ENCODE measurements around the gene NHLRC3. TPM values are rescaled to one million over a fixed set of nuclear protein-coding genes. Genes with fewer than 3 reads are reported as not detected.

Gene NHLRC3
- total and polyA plus RNA-seq, 2 experiments from 2014 or later: 18.6 to 47.4 TPM

DNA sequence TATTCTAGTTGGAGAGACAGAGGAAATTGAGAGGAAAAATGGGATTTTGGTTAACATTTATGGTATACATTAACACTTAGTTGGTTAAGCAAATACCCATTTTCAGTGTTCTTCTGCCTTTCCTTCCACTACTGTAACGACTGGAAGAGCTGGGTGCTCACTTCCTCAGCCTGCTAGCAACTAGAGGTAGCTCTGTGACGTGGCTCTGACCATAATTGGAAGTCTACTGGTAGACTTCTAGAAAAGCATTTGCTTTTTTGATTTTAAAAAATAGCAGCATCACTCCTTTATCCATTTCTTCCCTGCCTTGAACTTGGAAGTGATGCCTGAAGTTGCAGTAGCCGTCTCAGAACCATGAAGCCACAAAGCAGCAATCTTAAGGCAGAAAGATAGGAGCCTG lies 15.9 kb downstream of the NHLRC3 start:
- no peak overlapping the region for H3K4me2 ChIP-seq
- TF ChIP-seq, protein P1, sequence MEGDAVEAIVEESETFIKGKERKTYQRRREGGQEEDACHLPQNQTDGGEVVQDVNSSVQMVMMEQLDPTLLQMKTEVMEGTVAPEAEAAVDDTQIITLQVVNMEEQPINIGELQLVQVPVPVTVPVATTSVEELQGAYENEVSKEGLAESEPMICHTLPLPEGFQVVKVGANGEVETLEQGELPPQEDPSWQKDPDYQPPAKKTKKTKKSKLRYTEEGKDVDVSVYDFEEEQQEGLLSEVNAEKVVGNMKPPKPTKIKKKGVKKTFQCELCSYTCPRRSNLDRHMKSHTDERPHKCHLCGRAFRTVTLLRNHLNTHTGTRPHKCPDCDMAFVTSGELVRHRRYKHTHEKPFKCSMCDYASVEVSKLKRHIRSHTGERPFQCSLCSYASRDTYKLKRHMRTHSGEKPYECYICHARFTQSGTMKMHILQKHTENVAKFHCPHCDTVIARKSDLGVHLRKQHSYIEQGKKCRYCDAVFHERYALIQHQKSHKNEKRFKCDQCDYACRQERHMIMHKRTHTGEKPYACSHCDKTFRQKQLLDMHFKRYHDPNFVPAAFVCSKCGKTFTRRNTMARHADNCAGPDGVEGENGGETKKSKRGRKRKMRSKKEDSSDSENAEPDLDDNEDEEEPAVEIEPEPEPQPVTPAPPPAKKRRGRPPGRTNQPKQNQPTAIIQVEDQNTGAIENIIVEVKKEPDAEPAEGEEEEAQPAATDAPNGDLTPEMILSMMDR (IDR thresholded peaks at IDR 0.05; ENCODE audit: poor library complexity): no peak
- TF ChIP-seq EZH2 (IDR thresholded peaks at IDR 0.05; ENCODE audit: borderline replicate concordance): no peak
- no peak for TF ChIP-seq EZH2phosphoT487 (IDR thresholded peaks at IDR 0.05; ENCODE audit: low read depth, severe bottlenecking, unreplicated experiment)
- H3K36me3 ChIP-seq (replicated peaks; ENCODE audit: insufficient read depth, low read depth): no peaks in the 10 kb centered on the region
- no peaks in the 10 kb centered on the region for H3K27me3 ChIP-seq
- WGBS (ENCODE audit: low lambda C conversion rate, missing lambda C conversion rate): 82% methylated on average over 3 of the region's 3 CpGs
- H3K9me2 ChIP-seq (replicated peaks; ENCODE audit: insufficient read depth): no peaks in the 10 kb centered on the region
- H2AFZ ChIP-seq: no peak overlapping the region
- no peaks in the 10 kb centered on the region for H4K20me1 ChIP-seq (ENCODE audit: insufficient read depth, poor library complexity, severe bottlenecking)
- H3K9me3 ChIP-seq (ENCODE audit: low read depth): no peaks in the 10 kb centered on the region
- H3K79me2 ChIP-seq: peaks cover 3% of the 10 kb centered on the region
- no peak overlapping the region for H3K4me3 ChIP-seq
- H3K27ac ChIP-seq: no peak overlapping the region
- DNase-seq (ENCODE audit: low spot score): no peak
- H3K4me1 ChIP-seq (ENCODE audit: insufficient read depth): no peaks in the 10 kb centered on the region

DNA sequence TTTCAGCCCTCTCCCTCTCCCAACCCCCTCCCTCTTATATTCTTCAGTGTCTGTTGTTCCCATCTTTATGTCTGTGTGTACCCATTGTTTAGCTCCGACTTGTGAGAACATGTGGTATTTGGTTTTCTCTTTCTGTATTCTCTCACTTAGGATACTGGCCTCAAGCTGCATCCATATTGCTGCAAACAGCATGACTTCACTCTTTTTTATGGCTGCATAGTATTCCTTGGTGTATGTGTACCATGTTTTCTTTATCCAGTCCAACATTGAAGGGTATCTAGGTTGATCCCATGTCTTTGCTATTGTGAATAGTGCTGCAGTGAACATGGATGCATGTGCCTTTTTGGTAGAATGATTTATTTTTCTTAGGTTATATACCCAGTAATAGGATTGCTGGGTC lies 17.8 kb downstream of the NHLRC3 start:
- no peaks in the 10 kb centered on the region for H3K36me3 ChIP-seq (replicated peaks; ENCODE audit: insufficient read depth, low read depth)
- WGBS (ENCODE audit: low lambda C conversion rate, missing lambda C conversion rate): 100% methylated on average over 1 of the region's 1 CpG
- no peaks in the 10 kb centered on the region for H3K27me3 ChIP-seq
- no peaks in the 10 kb centered on the region for H4K20me1 ChIP-seq (ENCODE audit: insufficient read depth, poor library complexity, severe bottlenecking)
- H3K9me2 ChIP-seq (replicated peaks; ENCODE audit: insufficient read depth): no peaks in the 10 kb centered on the region
- H3K4me1 ChIP-seq (ENCODE audit: insufficient read depth): no peaks in the 10 kb centered on the region
- H3K4me3 ChIP-seq: no peak overlapping the region
- no peaks in the 10 kb centered on the region for H3K9me3 ChIP-seq (ENCODE audit: low read depth)
- TF ChIP-seq EZH2 (IDR thresholded peaks at IDR 0.05; ENCODE audit: borderline replicate concordance) (no peak), EZH2phosphoT487 (IDR thresholded peaks at IDR 0.05; ENCODE audit: low read depth, severe bottlenecking, unreplicated experiment) (no peak)
- TF ChIP-seq, protein P1 (IDR thresholded peaks at IDR 0.05; ENCODE audit: poor library complexity): no peak
- no peak overlapping the region for H3K4me2 ChIP-seq
- H2AFZ ChIP-seq: no peak overlapping the region
- H3K79me2 ChIP-seq: peaks cover 3% of the 10 kb centered on the region
- no peak overlapping the region for H3K27ac ChIP-seq
- no peak for DNase-seq (ENCODE audit: low spot score)

DNA sequence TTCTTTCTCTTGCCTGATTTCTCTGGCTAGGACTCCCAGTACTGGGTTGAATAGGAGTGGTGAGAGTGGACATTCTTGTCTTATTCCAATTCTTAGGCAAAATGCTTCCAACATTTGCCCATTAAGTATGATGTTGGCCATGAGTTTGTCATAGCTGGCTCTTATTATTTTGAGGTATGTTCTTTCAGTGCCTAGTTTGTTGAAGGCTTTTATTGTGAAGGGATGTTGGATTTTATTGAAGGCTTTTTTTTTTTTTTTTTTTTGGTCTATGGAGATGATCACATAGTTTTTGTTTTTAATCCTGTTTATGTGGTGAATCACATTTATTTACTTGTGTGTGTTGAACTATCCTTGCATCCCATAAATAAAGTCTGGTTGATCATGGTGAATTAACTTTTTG lies 19.8 kb downstream of the NHLRC3 start:
- H3K27ac ChIP-seq: no peak overlapping the region
- H3K4me1 ChIP-seq (ENCODE audit: insufficient read depth): no peaks in the 10 kb centered on the region
- H3K9me3 ChIP-seq (ENCODE audit: low read depth): no peaks in the 10 kb centered on the region
- peaks cover 3% of the 10 kb centered on the region for H3K79me2 ChIP-seq
- no peak overlapping the region for H3K4me2 ChIP-seq
- H3K36me3 ChIP-seq (replicated peaks; ENCODE audit: insufficient read depth, low read depth): no peaks in the 10 kb centered on the region
- H3K9me2 ChIP-seq (replicated peaks; ENCODE audit: insufficient read depth): no peaks in the 10 kb centered on the region
- H2AFZ ChIP-seq: no peak overlapping the region
- H3K27me3 ChIP-seq: no peaks in the 10 kb centered on the region
- no peak for DNase-seq (ENCODE audit: low spot score)
- H3K4me3 ChIP-seq: no peak overlapping the region
- no peaks in the 10 kb centered on the region for H4K20me1 ChIP-seq (ENCODE audit: insufficient read depth, poor library complexity, severe bottlenecking)
- TF ChIP-seq EZH2 (IDR thresholded peaks at IDR 0.05; ENCODE audit: borderline replicate concordance): no peak
- TF ChIP-seq EZH2phosphoT487 (IDR thresholded peaks at IDR 0.05; ENCODE audit: low read depth, severe bottlenecking, unreplicated experiment): no peak
- TF ChIP-seq, protein P1 (IDR thresholded peaks at IDR 0.05; ENCODE audit: poor library complexity): no peak

DNA sequence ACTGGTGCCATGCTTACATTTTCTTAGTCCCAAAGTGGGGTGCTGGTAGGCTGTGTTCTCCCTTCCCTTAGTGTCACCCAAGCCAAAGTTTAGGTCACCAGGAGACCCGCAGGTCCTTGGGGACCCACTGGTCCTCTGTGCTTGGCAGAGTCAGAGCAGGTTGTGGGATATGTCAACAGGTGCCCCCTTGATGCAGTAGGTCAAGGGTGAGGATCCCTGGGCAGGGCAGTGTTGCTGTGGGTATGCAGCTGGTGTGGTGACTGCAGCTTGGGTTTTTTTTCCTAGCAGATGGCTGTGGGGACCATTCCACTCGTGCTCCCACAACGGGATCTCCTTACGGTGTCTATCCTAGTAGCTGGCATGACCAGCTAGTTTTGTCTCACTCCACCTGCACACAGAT lies 23.7 kb downstream of the NHLRC3 start:
- DNase-seq (ENCODE audit: low spot score): no peak
- Histone ChIP-seq H4K20me1 (ENCODE audit: insufficient read depth, poor library complexity, severe bottlenecking) (no peaks in the 10 kb centered on the region), H3K4me1 (ENCODE audit: insufficient read depth) (no peaks in the 10 kb centered on the region), H3K9me3 (ENCODE audit: low read depth) (no peaks in the 10 kb centered on the region), H3K9me2 (replicated peaks; ENCODE audit: insufficient read depth) (no peaks in the 10 kb centered on the region), H3K4me2 (no peak overlapping the region), H3K27me3 (no peaks in the 10 kb centered on the region), H2AFZ (no peak overlapping the region), H3K4me3 (no peak overlapping the region), H3K79me2 (peaks cover 3% of the 10 kb centered on the region), H3K36me3 (replicated peaks; ENCODE audit: insufficient read depth, low read depth) (no peaks in the 10 kb centered on the region), H3K27ac (no peak overlapping the region)
- whole genome bisulfite sequencing (ENCODE audit: low lambda C conversion rate, missing lambda C conversion rate): 95% methylated on average over 4 of the region's 4 CpGs
- TF ChIP-seq, protein P1 (IDR thresholded peaks at IDR 0.05; ENCODE audit: poor library complexity): no peak
